Nephron (organoid): ENCODE data around the gene PNLIPRP2.

Experiments used
- H3K27ac Mint-ChIP-seq, 3 experiments: 2 replicates each; pipeline ENCODE4 v1.8.0; 2020; ENCODE audit warnings: mixed read lengths in 3 of 3, mild to moderate bottlenecking in 2 of 3, moderate library complexity in 1 of 3
- H3K27me3 Mint-ChIP-seq: 2 replicates; pipeline ENCODE4 v1.8.0; 2021; ENCODE audit warnings: low read depth, mild to moderate bottlenecking, moderate library complexity, mixed read lengths
- H3K36me3 Mint-ChIP-seq: 2 replicates; pipeline ENCODE4 v1.8.0; 2020; ENCODE audit warnings: low read depth, mixed read lengths
- H3K4me1 Mint-ChIP-seq: 2 replicates; pipeline ENCODE4 v1.8.0; 2020; ENCODE audit warnings: mixed read lengths
- H3K4me3 Mint-ChIP-seq, 3 experiments: 2 replicates each; pipeline ENCODE4 v1.8.0; 2020; ENCODE audit warnings: mild to moderate bottlenecking in 3 of 3, mixed read lengths in 3 of 3, moderate library complexity in 2 of 3
- H3K9me3 Mint-ChIP-seq: 2 replicates; pipeline ENCODE4 v1.8.0; 2020; ENCODE audit warnings: mixed read lengths
- TF ChIP-seq, protein P1 (sequence below), 3 experiments: fragments of 200-600 bp; sonication (generic); IDR thresholded peaks; one replicate each; pipeline ENCODE4 v1.5.0; 2021; ENCODE audit warnings: antibody characterized with exemption in 3 of 3; ENCODE audit not compliant: unreplicated experiment in 3 of 3

PNLIPRP2 gene

DNA sequence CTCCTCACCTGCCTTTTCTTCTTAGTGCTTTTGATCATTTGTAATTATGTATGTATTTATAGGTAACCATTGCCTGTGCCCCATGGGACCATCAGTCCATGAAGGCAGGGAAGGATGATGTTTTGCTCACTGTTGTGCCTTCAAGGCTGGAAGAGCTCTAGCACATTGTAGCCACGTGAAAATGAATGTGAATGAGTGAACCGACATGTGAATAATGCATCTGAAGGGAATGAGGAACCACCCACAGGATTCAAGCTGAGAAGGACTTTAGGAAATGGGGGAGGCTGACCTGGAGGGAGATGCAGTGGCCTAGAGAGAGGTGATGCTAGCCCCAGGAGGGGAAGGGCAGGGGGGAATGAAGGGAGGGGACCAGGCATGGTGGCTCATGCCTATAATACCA, 6.0 kb upstream of the PNLIPRP2 start:
- Mint-ChIP-seq H3K4me3 (no peak overlapping the region), H3K4me1 (no peaks in the 10 kb centered on the region), H3K27me3 (peaks cover 7% of the 10 kb centered on the region), H3K36me3 (no peaks in the 10 kb centered on the region), H3K9me3 (peaks cover 2% of the 10 kb centered on the region), H3K27ac (no peak overlapping the region)
- TF ChIP-seq, protein P1, sequence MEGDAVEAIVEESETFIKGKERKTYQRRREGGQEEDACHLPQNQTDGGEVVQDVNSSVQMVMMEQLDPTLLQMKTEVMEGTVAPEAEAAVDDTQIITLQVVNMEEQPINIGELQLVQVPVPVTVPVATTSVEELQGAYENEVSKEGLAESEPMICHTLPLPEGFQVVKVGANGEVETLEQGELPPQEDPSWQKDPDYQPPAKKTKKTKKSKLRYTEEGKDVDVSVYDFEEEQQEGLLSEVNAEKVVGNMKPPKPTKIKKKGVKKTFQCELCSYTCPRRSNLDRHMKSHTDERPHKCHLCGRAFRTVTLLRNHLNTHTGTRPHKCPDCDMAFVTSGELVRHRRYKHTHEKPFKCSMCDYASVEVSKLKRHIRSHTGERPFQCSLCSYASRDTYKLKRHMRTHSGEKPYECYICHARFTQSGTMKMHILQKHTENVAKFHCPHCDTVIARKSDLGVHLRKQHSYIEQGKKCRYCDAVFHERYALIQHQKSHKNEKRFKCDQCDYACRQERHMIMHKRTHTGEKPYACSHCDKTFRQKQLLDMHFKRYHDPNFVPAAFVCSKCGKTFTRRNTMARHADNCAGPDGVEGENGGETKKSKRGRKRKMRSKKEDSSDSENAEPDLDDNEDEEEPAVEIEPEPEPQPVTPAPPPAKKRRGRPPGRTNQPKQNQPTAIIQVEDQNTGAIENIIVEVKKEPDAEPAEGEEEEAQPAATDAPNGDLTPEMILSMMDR (IDR thresholded peaks at IDR 0.05; ENCODE audit: unreplicated experiment in 3 of 3), result no peak

DNA sequence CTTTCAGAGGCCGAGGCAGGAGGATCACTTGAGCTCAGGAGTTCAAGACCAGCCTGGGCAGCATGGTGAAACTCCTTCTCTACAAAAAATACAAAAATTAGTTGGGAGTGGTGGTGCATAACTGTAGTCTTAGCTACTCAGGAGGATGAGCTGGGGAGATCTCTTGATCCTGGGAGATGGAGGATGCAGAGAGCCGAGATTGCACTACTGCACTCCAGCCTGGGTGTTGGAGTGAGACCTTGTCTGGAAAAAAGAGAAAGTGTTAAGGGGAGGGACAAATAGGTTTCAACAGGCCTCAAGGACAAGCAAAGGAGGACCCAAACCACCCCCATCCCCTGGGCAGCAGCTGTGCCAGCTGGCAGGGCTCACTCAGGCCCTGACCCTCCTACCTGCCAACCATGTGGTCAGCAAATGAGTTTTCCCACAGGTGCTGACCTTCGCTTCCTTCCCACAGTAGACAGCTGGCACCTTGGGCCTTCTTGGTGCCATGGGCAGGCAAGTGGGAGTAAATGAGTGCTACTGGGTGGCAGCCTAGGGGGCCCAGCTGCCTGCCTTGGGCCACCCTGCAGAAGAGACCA, 5.5 kb upstream of the PNLIPRP2 start:
- H3K36me3 Mint-ChIP-seq, result no peaks in the 10 kb centered on the region
- no peak overlapping the region for H3K4me3 Mint-ChIP-seq
- H3K27me3 Mint-ChIP-seq, result peaks cover 7% of the 10 kb centered on the region
- TF ChIP-seq, protein P1 (IDR thresholded peaks at IDR 0.05; ENCODE audit: unreplicated experiment in 3 of 3), result no peak
- no peaks in the 10 kb centered on the region for H3K4me1 Mint-ChIP-seq
- no peak overlapping the region for H3K27ac Mint-ChIP-seq
- peaks cover 2% of the 10 kb centered on the region for H3K9me3 Mint-ChIP-seq

DNA sequence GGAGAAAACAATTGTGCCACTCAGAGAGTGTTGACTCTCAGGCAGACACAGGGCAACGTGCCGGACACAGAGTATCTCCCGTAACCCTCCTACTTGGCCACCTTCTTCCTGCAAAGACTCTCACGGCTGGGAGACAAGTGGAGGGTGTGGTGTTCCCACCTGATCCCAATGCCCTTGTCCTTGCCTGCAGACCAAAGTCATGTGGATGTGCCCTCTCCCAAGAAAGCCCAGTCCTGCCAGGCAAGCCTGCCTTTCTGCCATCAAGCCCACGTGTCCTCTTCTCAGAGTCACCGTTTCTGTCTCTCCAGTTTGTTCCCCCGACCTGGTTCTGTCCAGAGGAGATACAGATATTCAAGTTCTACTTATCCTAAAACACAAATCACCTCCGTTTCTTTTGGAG, 723 bp downstream of the PNLIPRP2 start:
- H3K36me3 Mint-ChIP-seq, result no peaks in the 10 kb centered on the region
- H3K27me3 Mint-ChIP-seq, result peaks cover 17% of the 10 kb centered on the region
- H3K27ac Mint-ChIP-seq, result no peak overlapping the region
- TF ChIP-seq, protein P1 (IDR thresholded peaks at IDR 0.05; ENCODE audit: unreplicated experiment in 3 of 3), result no peak
- H3K9me3 Mint-ChIP-seq, result no peaks in the 10 kb centered on the region
- H3K4me3 Mint-ChIP-seq, result no peak overlapping the region
- H3K4me1 Mint-ChIP-seq, result no peaks in the 10 kb centered on the region

DNA sequence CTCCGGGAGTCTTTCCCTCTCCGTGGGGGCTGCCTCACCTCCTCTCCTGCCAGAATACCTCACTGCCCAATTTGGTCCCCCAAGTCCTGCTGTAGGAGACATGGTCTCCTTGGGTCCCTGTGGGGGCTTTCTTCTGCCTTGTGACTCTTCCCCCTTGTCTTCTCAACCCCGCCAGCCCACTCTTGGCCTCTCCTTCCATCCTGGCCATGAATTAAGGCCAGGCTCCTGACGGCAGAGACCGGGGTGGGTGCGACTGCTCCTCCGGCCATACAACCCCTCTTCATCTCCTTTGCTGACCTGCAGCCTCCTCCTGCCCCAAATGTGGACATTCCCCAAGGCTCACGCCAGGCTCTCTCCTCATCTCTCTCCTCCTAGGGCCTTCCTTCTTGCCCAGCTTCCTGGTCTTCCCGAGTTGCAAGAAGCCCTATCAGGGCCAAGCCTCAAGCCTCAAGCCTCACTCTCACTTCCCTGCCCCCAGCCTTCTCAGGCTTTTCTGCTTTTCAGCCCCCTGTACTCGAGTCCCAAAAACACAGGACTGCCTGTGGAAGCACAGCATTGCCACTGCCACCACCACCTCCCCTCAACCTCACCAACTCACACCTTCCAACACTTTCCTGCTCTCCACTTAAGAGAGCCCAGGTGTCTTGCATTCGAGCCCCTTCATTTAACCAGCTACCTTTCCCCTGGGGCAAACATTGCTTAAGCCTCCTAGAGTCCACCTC, 1.3 kb downstream of the PNLIPRP2 start:
- Mint-ChIP-seq H3K27ac (no peak overlapping the region), H3K4me3 (no peak overlapping the region), H3K9me3 (no peaks in the 10 kb centered on the region), H3K36me3 (no peaks in the 10 kb centered on the region), H3K4me1 (no peaks in the 10 kb centered on the region), H3K27me3 (peaks cover 23% of the 10 kb centered on the region)
- TF ChIP-seq, protein P1 (IDR thresholded peaks at IDR 0.05; ENCODE audit: unreplicated experiment in 3 of 3), result no peak

DNA sequence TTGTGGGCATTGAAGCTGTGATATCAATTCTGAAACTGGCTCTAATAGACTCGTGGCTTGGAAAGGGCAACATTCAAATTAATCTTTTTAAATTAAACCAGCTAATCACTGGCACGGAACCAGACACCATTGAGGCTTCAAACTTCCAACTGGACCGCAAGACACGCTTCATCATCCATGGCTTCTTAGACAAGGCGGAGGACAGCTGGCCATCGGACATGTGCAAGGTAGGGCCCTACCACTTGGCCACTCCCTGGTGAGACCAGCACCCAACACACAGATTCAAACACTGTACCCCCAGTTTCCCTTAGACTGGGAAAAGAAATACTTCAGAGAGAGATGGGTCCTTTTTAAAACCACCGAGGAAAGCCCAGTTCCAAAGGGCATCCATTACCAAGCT, 5.1 kb downstream of the PNLIPRP2 start:
- no peaks in the 10 kb centered on the region for H3K9me3 Mint-ChIP-seq
- no peaks in the 10 kb centered on the region for H3K36me3 Mint-ChIP-seq
- H3K27ac Mint-ChIP-seq, result no peak overlapping the region
- TF ChIP-seq, protein P1 (IDR thresholded peaks at IDR 0.05; ENCODE audit: unreplicated experiment in 3 of 3), result no peak
- H3K4me3 Mint-ChIP-seq, result no peak overlapping the region
- peaks cover 43% of the 10 kb centered on the region for H3K27me3 Mint-ChIP-seq
- H3K4me1 Mint-ChIP-seq, result no peaks in the 10 kb centered on the region

DNA sequence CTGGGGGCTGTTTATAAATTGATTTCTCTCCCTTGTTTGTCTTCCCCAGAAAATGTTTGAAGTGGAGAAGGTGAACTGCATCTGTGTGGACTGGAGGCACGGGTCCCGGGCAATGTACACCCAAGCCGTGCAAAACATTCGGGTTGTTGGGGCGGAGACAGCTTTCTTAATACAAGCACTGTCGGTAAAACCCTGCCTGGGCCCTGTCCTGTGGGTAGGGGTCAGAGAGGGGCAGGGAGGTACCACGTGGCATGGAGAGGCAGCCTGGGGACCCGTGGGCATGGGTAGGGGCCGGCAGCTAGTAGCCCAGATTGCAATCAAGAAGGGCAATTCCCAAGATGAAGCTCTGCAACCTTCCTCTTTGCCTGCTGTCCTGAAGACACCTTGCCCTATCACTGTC, 6.1 kb downstream of the PNLIPRP2 start:
- Mint-ChIP-seq H3K4me1 (no peaks in the 10 kb centered on the region), H3K9me3 (no peaks in the 10 kb centered on the region), H3K27ac (no peak overlapping the region), H3K4me3 (peak overlapping the region in 1 of 3 experiments; percentile 56), H3K36me3 (no peaks in the 10 kb centered on the region), H3K27me3 (peaks cover 49% of the 10 kb centered on the region)
- TF ChIP-seq, protein P1 (IDR thresholded peaks at IDR 0.05; ENCODE audit: unreplicated experiment in 3 of 3), result no peak
